Stimulated activated naive CD8-positive, alpha-beta T cell treated with anti-CD3 and anti-CD28 coated beads, Interleukin-15, Interleukin-2, amounts not matched to agents 100 ng/mL and 50 ng/mL, for 24 hours (primary cell): ENCODE results near the gene NPHP3.
"Not testable (repeated sequence)": the region's sequence is repeated elsewhere in the genome, so short reads cannot be mapped to it uniquely, and the experiment has no call there.

Source experiments
- H3K27ac Mint-ChIP-seq: one replicate; pipeline ENCODE4 v1.8.0; 2021; ENCODE audit warnings: mild to moderate bottlenecking, mixed read lengths
- H3K27me3 Mint-ChIP-seq: one replicate; pipeline ENCODE4 v1.8.0; 2021; ENCODE audit warnings: mixed read lengths
- H3K36me3 Mint-ChIP-seq: one replicate; pipeline ENCODE4 v1.8.0; 2021; ENCODE audit warnings: low read depth, mixed read lengths
- H3K4me1 Mint-ChIP-seq: one replicate; pipeline ENCODE4 v1.8.0; 2021; ENCODE audit warnings: low read depth, mixed read lengths
- H3K4me3 Mint-ChIP-seq: one replicate; pipeline ENCODE4 v1.8.0; 2021; ENCODE audit warnings: mild to moderate bottlenecking, mixed read lengths
- H3K9me3 Mint-ChIP-seq: one replicate; pipeline ENCODE4 v1.8.0; 2021; ENCODE audit warnings: mixed read lengths

NPHP3 gene, protein sequence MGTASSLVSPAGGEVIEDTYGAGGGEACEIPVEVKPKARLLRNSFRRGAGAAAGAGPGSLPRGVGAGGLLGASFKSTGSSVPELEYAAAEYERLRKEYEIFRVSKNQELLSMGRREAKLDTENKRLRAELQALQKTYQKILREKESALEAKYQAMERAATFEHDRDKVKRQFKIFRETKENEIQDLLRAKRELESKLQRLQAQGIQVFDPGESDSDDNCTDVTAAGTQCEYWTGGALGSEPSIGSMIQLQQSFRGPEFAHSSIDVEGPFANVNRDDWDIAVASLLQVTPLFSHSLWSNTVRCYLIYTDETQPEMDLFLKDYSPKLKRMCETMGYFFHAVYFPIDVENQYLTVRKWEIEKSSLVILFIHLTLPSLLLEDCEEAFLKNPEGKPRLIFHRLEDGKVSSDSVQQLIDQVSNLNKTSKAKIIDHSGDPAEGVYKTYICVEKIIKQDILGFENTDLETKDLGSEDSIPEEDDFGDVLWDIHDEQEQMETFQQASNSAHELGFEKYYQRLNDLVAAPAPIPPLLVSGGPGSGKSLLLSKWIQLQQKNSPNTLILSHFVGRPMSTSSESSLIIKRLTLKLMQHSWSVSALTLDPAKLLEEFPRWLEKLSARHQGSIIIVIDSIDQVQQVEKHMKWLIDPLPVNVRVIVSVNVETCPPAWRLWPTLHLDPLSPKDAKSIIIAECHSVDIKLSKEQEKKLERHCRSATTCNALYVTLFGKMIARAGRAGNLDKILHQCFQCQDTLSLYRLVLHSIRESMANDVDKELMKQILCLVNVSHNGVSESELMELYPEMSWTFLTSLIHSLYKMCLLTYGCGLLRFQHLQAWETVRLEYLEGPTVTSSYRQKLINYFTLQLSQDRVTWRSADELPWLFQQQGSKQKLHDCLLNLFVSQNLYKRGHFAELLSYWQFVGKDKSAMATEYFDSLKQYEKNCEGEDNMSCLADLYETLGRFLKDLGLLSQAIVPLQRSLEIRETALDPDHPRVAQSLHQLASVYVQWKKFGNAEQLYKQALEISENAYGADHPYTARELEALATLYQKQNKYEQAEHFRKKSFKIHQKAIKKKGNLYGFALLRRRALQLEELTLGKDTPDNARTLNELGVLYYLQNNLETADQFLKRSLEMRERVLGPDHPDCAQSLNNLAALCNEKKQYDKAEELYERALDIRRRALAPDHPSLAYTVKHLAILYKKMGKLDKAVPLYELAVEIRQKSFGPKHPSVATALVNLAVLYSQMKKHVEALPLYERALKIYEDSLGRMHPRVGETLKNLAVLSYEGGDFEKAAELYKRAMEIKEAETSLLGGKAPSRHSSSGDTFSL (N-terminal part only)

GRCh38 chr3:132722165-132723023 is at the start of gene NPHP3:
TSS of gene NPHP3 (minus strand) at chr3:132722409. CDS start at chr3:132722355, 54 bp downstream.
- Mint-ChIP-seq H3K4me3 (peak within 1 kb of the TSS; percentile 91), H3K9me3 (no peaks in the 10 kb centered on the region)

GRCh38 chr3:132758740-132759139 is 36.5 kb upstream of the NPHP3 start:
- no peaks in the 10 kb centered on the region for H3K9me3 Mint-ChIP-seq
- no peak overlapping the region for H3K27ac Mint-ChIP-seq
- no peaks in the 10 kb centered on the region for H3K36me3 Mint-ChIP-seq
- H3K4me1 Mint-ChIP-seq = no peaks in the 10 kb centered on the region
- H3K27me3 Mint-ChIP-seq = no peaks in the 10 kb centered on the region
- no peak overlapping the region for H3K4me3 Mint-ChIP-seq

More at GRCh38 chr3:132722165-132723023, at the start of gene NPHP3:
- H3K27me3 Mint-ChIP-seq = no peaks in the 10 kb centered on the region
- peaks cover 50% of the 10 kb centered on the region for H3K4me1 Mint-ChIP-seq
- peaks cover 25% of the 10 kb centered on the region for H3K36me3 Mint-ChIP-seq
- H3K27ac Mint-ChIP-seq = peak within 1 kb of the TSS; percentile 84

DNA sequence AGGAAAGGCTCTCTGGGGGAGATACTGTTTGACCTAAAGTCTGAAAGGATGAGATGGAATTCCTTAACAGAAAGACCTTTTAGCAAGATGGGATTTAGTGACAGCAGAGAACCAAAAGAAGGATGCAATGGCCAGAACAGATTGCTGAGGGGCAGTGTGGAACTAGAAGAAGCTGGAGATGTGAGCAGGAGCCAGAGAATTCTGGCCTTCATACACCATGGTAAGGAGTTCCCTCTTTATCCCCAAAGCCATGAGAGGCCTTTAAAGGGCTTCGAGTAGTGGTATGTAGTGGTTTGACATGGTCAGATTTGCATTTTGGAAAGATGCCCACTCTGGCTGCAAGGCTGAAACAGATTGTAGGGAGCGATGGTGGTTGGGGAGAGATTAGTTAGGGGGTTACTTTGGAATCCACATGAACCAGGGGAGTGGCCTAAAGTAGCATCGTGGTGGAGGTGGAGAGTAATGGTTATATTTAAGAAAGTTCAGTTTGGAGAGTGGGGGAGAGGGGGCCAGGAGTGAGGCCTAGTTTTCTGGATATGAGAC is 34.0 kb upstream of the NPHP3 start:
- Mint-ChIP-seq H3K27me3 (peaks cover 4% of the 10 kb centered on the region), H3K9me3 (no peaks in the 10 kb centered on the region), H3K4me3 (no peak overlapping the region), H3K36me3 (no peaks in the 10 kb centered on the region), H3K4me1 (no peaks in the 10 kb centered on the region), H3K27ac (no peak overlapping the region)

GRCh38 chr3:132753946-132754345 is 31.7 kb upstream of the NPHP3 start:
- Mint-ChIP-seq H3K27me3 (peaks cover 12% of the 10 kb centered on the region), H3K9me3 (no peaks in the 10 kb centered on the region), H3K4me3 (no peak overlapping the region), H3K4me1 (no peaks in the 10 kb centered on the region), H3K36me3 (no peaks in the 10 kb centered on the region), H3K27ac (no peak overlapping the region)

- no peak overlapping the region for H3K27ac Mint-ChIP-seq
- no peaks in the 10 kb centered on the region for H3K4me1 Mint-ChIP-seq
- H3K36me3 Mint-ChIP-seq = no peaks in the 10 kb centered on the region
- H3K27me3 Mint-ChIP-seq = peaks cover 24% of the 10 kb centered on the region
- H3K9me3 Mint-ChIP-seq = no peaks in the 10 kb centered on the region
- no peak overlapping the region for H3K4me3 Mint-ChIP-seq
These were observed 27.6 kb upstream of the NPHP3 start for GRCh38 chr3:132749786-132750185.

DNA sequence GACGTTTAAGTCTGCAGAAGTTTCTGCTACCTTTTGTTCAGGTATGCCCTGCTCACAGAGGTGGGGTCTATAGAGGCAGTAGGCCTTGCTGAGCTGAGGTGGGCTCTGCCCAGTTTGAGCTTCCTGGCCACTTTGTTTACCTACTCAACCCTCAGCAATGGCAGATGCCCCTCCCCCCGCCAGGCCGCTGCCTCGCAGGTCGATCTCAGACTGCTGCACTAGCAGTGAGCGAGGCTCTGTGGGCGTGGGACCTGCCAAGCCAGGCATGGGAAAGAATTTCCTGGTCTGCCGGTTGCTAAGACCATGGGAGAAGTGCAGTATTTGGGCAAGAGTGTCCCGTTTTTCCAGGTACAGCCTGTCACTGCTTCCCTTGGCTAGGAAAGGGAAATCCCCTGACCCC is 24.5 kb upstream of the NPHP3 start:
- H3K27me3 Mint-ChIP-seq = peaks cover 36% of the 10 kb centered on the region
- H3K36me3 Mint-ChIP-seq, H3K4me3 Mint-ChIP-seq, H3K9me3 Mint-ChIP-seq, H3K4me1 Mint-ChIP-seq, H3K27ac Mint-ChIP-seq: not testable (repeated sequence)

DNA sequence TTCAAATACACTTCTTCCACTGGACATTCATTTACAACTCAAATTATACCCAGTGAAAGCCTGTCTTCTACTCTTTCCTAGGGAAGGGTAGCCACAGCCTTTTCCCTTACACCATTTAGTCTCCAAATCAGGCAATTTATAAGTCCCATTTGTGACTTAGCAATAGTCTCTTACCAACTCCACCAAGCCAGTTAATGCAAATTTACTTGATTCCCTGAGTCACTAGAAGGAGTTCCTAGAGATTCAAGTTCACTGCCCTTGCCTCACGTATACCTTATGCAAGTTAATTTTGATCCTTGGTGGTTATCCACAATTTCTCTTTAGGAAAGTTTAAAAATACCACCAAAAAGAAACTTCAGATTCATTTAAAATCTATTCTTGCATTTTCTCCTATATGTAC is 16.1 kb upstream of the NPHP3 start:
- H3K27me3 Mint-ChIP-seq = peaks cover 46% of the 10 kb centered on the region
- H3K4me1 Mint-ChIP-seq = no peaks in the 10 kb centered on the region
- H3K36me3 Mint-ChIP-seq = no peaks in the 10 kb centered on the region
- no peak overlapping the region for H3K27ac Mint-ChIP-seq
- H3K9me3 Mint-ChIP-seq = no peaks in the 10 kb centered on the region
- no peak overlapping the region for H3K4me3 Mint-ChIP-seq

- Mint-ChIP-seq H3K4me1 (no peaks in the 10 kb centered on the region), H3K9me3 (no peaks in the 10 kb centered on the region), H3K27ac (no peak overlapping the region), H3K4me3 (no peak overlapping the region), H3K36me3 (no peaks in the 10 kb centered on the region), H3K27me3 (peaks cover 61% of the 10 kb centered on the region)
These were observed 13.4 kb upstream of the NPHP3 start for GRCh38 chr3:132735589-132735988.

GRCh38 chr3:132730891-132731580 is 8.8 kb upstream of the NPHP3 start:
- Mint-ChIP-seq H3K27ac (no peak overlapping the region), H3K36me3 (no peaks in the 10 kb centered on the region), H3K4me3 (no peak overlapping the region), H3K27me3 (peaks cover 41% of the 10 kb centered on the region), H3K4me1 (no peaks in the 10 kb centered on the region), H3K9me3 (no peaks in the 10 kb centered on the region)

- peaks cover 12% of the 10 kb centered on the region for H3K4me1 Mint-ChIP-seq
- H3K27ac Mint-ChIP-seq = no peak overlapping the region
- no peaks in the 10 kb centered on the region for H3K9me3 Mint-ChIP-seq
- H3K4me3 Mint-ChIP-seq = no peak overlapping the region
- no peaks in the 10 kb centered on the region for H3K36me3 Mint-ChIP-seq
- peaks cover 12% of the 10 kb centered on the region for H3K27me3 Mint-ChIP-seq
These were observed 4.2 kb upstream of the NPHP3 start for GRCh38 chr3:132726341-132726823.

GRCh38 chr3:132723024-132723950 is 1.1 kb upstream of the NPHP3 start:
- peaks cover 18% of the 10 kb centered on the region for H3K36me3 Mint-ChIP-seq
- H3K4me1 Mint-ChIP-seq = peaks cover 42% of the 10 kb centered on the region
- H3K27ac Mint-ChIP-seq = peak overlapping the region; percentile 72
- no peaks in the 10 kb centered on the region for H3K9me3 Mint-ChIP-seq
- H3K4me3 Mint-ChIP-seq = peak overlapping the region; percentile 86
- no peaks in the 10 kb centered on the region for H3K27me3 Mint-ChIP-seq

DNA sequence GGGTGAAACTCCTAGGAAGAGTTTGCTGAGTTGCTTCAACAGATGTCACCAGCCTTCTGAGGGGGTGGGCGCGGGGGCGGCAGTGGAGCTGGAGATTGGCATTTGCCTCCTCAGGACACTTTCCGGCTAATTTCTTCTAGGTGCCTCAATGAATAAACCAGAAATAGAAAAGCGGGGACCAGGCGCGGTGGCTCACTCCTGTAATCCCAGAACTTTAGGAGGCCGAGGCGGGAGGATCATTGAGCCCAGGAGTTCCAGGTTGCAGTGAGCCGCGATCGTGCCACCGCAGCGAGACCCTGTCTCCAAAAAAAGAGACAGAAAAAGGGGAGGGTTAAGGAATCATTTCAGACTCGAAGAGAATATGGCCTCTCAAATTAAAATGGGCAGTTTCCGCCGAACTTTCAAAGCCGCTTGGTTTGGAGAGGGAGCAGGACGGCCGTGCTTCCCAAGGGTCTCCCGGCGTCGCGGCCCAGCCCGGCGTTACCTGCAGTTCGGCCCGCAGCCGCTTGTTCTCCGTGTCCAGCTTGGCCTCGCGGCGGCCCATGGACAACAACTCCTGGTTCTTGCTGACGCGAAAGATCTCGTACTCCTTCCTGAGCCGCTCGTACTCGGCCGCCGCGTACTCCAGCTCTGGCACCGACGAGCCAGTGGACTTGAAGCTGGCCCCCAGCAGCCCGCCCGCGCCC is 587 bp downstream of the NPHP3 start:
- Mint-ChIP-seq H3K27ac (peak overlapping the region; percentile 84), H3K27me3 (no peaks in the 10 kb centered on the region), H3K9me3 (no peaks in the 10 kb centered on the region), H3K4me1 (peaks cover 52% of the 10 kb centered on the region), H3K4me3 (peak overlapping the region; percentile 91), H3K36me3 (peaks cover 27% of the 10 kb centered on the region)
